Lower leg skin (tissue), 3 donors: ENCODE results near the gene LRIG3.

ENCODE experiments used
- CTCF ChIP-seq, 3 donors: fragments of 450-650 bp; IDR thresholded peaks; one replicate each; pipeline ENCODE4 v1.5.1; 2016; ENCODE audit warnings: antibody characterized with exemption in 3 of 3, mild to moderate bottlenecking in 3 of 3, moderate library complexity in 2 of 3
- POLR2A ChIP-seq, 2 donors: fragments of 450-650 bp; IDR thresholded peaks; one replicate each; pipeline ENCODE4 v1.6.1; 2016 to 2017; ENCODE audit warnings: antibody characterized with exemption in 2 of 2, mild to moderate bottlenecking in 1 of 2, moderate library complexity in 1 of 2

- TF ChIP-seq CTCF (IDR thresholded peaks at IDR 0.05) (no peak), POLR2A (IDR thresholded peaks at IDR 0.05) (no peak)
Observed at GRCh38 chr12:58922849-58923248, 2.5 kb upstream of the LRIG3 start.
